Measurements from ENCODE around the gene ANKRD52. TPM values are rescaled to one million over a fixed set of nuclear protein-coding genes. Genes with fewer than 3 reads are reported as not detected.

The ANKRD52 gene
- total RNA-seq, 2 donors from 2014 or later = 15.2 to 21.0 TPM

GRCh38 chr12:56234746-56235436, 23.3 kb downstream of the ANKRD52 start:
- no peaks in the 10 kb centered on the region for H3K36me3 ChIP-seq (replicated peaks in 1 of 2; ENCODE audit: insufficient read depth in 1 of 2, low read depth in 2 of 2)
- 56 to 69% methylated on average over 7 to 16 of the region's 16 CpGs for WGBS, 2 donors
- H3K4me3 ChIP-seq = no peak overlapping the region
- H3K27me3 ChIP-seq = no peaks in the 10 kb centered on the region
- peak overlapping the region; percentile 62 to 74 (median 72) for H3K27ac ChIP-seq
- DNase-seq (peak in 3 of 4 donors; percentile 45 to 72 (median 47)), ATAC-seq (no peak)
- no peaks in the 10 kb centered on the region for H3K9me3 ChIP-seq
- intact Hi-C loops (cut with DNase I) = no loop called here
- no peak for TF ChIP-seq POLR2A (IDR thresholded peaks at IDR 0.05)
- TF ChIP-seq, protein P1, sequence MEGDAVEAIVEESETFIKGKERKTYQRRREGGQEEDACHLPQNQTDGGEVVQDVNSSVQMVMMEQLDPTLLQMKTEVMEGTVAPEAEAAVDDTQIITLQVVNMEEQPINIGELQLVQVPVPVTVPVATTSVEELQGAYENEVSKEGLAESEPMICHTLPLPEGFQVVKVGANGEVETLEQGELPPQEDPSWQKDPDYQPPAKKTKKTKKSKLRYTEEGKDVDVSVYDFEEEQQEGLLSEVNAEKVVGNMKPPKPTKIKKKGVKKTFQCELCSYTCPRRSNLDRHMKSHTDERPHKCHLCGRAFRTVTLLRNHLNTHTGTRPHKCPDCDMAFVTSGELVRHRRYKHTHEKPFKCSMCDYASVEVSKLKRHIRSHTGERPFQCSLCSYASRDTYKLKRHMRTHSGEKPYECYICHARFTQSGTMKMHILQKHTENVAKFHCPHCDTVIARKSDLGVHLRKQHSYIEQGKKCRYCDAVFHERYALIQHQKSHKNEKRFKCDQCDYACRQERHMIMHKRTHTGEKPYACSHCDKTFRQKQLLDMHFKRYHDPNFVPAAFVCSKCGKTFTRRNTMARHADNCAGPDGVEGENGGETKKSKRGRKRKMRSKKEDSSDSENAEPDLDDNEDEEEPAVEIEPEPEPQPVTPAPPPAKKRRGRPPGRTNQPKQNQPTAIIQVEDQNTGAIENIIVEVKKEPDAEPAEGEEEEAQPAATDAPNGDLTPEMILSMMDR (IDR thresholded peaks at IDR 0.05) = no peak
- H3K4me1 ChIP-seq = peaks cover 50% of the 10 kb centered on the region

GRCh38 chr12:56231184-56231582, 27.0 kb downstream of the ANKRD52 start:
- Histone ChIP-seq H3K27ac (peak overlapping the region; percentile 72 to 89 (median 86)), H3K4me3 (peak overlapping the region; percentile 47 to 51), H3K9me3 (no peaks in the 10 kb centered on the region), H3K27me3 (no peaks in the 10 kb centered on the region), H3K4me1 (peaks cover 46% of the 10 kb centered on the region), H3K36me3 (replicated peaks in 1 of 2; ENCODE audit: insufficient read depth in 1 of 2, low read depth in 2 of 2) (no peaks in the 10 kb centered on the region)
- 50% methylated on average over 11 of the region's 11 CpGs; no CpG with 5 or more reads in 1 of the 2 donors for WGBS, 2 donors
- peak in 1 of 4 donors; percentile 24 for DNase-seq
- ATAC-seq = no peak
- no peak for TF ChIP-seq POLR2A (IDR thresholded peaks at IDR 0.05)
- TF ChIP-seq, protein P1 (IDR thresholded peaks at IDR 0.05) = no peak
- intact Hi-C loops (cut with DNase I) = no loop called here

GRCh38 chr12:56230432-56231183, 27.6 kb downstream of the ANKRD52 start:
- WGBS, 2 donors = 23 to 26% methylated on average over 7 to 8 of the region's 8 CpGs
- DNase-seq (peak; percentile 92 to 95 (median 95)), ATAC-seq (peak; percentile 93)
- Histone ChIP-seq H3K4me1 (peaks cover 42% of the 10 kb centered on the region), H3K36me3 (replicated peaks in 1 of 2; ENCODE audit: insufficient read depth in 1 of 2, low read depth in 2 of 2) (no peaks in the 10 kb centered on the region), H3K27me3 (no peaks in the 10 kb centered on the region), H3K27ac (peak overlapping the region; percentile 72 to 89 (median 86)), H3K4me3 (peak overlapping the region; percentile 47 to 51), H3K9me3 (no peaks in the 10 kb centered on the region)
- intact Hi-C loops (cut with DNase I) = no loop called here
- TF ChIP-seq, protein P1 (IDR thresholded peaks at IDR 0.05) = peak in 2 of 7 experiments; percentile 1 to 8
- peak; percentile 63 to 88 (median 84) for TF ChIP-seq POLR2A (IDR thresholded peaks at IDR 0.05)

GRCh38 chr12:56229916-56230431, 28.2 kb downstream of the ANKRD52 start, which contains the start of gene SLC39A5:
SLC39A5 (plus strand) TSS chr12:56230051; CDS start chr12:56231275, 1,224 bp downstream.
- ATAC-seq = peak; percentile 5
- H3K27me3 ChIP-seq = no peaks in the 10 kb centered on the region
- H3K27ac ChIP-seq = peak within 1 kb of the TSS; percentile 72 to 89 (median 86)
- intact Hi-C loops (cut with DNase I) = no loop called here
- H3K36me3 ChIP-seq (replicated peaks in 1 of 2; ENCODE audit: insufficient read depth in 1 of 2, low read depth in 2 of 2) = no peaks in the 10 kb centered on the region
- 21 to 30% methylated on average over 4 of the region's 4 CpGs for WGBS, 2 donors
- peak in 2 of 4 donors; percentile 35 to 40 for DNase-seq
- H3K4me3 ChIP-seq = peak within 1 kb of the TSS; percentile 47 to 51
- no peak for TF ChIP-seq POLR2A (IDR thresholded peaks at IDR 0.05)
- TF ChIP-seq, protein P1 (IDR thresholded peaks at IDR 0.05) = no peak
- peaks cover 42% of the 10 kb centered on the region for H3K4me1 ChIP-seq
- no peaks in the 10 kb centered on the region for H3K9me3 ChIP-seq
